ENCODE data around the gene CHD2.

DNA sequence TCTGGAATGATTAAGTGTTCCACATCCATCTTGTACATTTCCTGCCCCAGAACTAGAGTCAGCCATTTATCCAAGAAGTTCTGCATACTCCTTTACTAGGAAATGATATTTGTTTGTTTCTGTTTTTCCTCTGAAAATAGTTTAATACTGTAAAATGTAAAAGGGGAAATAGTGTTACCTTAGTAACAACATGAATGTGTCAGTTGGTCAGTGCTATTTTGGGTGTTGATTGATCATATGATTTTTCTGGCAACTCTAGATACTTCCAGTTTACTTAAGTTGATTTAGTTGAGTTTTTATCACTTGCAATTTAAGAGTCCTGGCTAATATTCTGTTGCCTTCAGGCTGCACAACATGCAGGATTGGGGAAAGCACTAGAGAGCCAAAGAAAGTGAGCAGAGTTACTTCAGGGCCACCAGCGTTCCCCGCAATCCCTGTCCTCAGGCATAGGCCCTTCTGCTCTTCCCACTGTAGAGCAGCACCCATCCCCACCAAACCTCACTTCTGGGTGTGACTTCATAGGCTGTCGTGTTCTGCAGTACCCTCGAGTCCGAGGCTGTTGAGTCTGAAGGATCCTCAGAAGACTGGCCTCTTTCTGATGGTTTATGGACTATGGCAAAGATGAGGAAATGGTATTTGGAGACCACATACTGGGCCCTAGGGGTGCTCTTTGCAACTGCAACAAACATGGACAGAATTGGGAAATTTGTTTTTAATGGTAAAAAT is 69.0 kb downstream of the CHD2 start:
- TF ChIP-seq CTCF (IDR thresholded peaks at IDR 0.05) (no peak), POLR2A (IDR thresholded peaks at IDR 0.05) (no peak)

All from thyroid gland (tissue), 4 donors.